Embryonic facial prominence (tissue), 1 donor: ENCODE results near the gene PPT1.
A peak's percentile ranks its signal among the peaks of the same experiment; 100 is the strongest.
"Not testable (repeated sequence)": the region's sequence is repeated elsewhere in the genome, so short reads cannot be mapped to it uniquely, and the experiment has no call there.

ENCODE experiments used
- DNase-seq: peaks from one replicate; pipeline ENCODE4 v3.0.0-alpha.2; 2016; ENCODE audit errors: extremely low spot score

PPT1 gene

DNA sequence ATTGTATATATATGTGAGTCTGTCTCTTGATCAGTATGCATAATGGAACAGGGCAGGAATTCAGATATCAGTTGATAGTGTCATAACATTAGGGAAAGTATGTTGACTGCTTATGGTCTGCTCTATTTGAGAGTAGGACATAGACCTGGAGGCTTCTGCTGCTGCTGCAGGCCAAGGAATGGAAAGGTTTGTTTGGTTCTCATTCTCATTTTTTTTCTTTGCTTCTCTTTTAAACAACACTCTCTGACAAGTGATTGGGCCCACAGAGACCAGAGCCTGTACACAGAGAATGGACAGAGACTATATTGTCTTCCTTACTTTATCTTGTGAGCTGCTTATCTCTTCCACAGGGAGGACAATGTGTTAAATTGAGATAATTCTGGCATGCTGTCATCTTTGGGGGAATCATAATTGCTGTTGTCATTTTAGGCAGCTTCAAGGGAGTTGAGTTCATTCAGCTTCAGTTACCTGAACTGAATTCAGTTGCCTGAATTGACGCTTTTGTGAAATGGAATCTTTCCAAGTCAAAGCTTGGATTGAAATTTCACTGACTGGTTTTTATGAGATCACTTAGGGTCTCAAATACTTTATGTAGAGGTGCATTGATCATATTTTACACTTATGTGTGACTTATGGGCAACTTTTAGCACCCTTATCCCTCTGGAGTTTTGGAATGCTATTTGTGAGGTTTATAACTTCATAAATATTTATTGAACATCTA, 39.6 kb downstream of the PPT1 start:
- DNase-seq = no peak

DNA sequence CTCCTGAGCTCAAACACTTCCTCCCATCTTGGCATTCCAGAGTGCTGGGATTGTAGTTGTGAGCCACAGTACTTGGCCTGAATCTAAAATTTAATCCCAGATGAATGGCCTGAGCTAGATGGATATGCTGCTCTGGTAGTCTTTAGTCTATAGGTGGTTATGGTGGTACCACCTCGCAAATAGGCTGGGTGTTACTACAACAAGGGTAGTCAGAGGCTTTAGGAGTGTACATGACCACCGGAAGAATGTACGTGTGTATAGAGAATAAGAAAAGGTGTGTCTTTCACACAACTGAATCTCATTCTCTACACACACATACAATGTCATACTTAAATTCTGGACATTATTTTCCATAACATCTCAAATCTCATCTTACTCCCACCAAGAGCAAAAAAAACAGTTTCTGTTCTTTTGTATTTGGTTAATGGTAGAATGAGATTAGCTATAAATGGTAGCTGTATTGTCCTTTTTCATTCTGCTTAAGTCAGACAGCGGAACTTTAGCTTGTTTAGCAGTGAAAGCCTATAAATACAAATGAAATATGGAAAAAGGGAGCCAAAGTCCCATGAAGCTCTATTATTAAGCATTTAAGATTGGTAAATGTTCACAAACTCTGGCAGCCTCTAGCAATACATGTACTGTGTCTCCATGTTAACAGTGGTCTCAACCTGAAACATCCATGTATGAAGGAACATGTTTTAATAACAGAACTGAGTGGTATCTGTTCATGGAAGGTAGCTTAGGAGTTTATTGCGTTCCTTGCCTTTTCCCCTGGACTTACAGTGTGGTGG, 40.3 kb downstream of the PPT1 start:
- DNase-seq = no peak

DNA sequence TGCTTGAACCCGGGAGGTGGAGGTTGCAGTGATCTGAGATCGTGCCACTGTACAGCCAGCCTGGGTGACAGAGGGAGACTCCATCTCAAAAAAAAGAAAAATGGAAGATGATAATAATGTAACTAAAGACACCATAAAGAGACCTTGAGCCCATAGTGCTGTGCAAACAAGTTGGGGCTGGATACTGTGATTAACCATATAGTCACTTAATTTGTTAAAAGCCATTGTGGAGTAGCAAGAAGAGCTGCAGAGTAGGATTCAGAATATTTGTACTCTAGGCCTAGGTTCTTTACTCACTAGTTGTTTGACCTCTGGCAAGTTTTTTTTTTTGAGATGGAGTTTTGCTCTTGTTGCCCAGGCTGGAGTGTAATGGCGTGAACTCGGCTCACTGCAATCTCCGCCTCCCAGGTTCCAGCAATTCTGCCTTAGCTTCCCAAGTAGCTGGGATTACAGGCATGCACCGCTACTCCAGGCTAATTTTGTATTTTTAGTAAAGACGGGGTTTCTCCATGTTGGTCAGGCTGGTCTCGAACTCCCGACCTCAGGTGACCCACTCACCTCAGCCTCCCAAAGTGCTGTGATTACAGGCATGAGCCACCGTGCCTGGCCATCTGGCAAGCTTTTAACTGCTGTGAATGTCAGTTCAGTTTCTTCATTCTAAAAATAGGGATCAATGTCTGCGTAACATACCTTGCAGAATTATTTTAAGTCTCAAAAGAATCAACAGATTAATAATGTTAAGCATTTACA, 43.7 kb downstream of the PPT1 start:
- DNase-seq = no peak

DNA sequence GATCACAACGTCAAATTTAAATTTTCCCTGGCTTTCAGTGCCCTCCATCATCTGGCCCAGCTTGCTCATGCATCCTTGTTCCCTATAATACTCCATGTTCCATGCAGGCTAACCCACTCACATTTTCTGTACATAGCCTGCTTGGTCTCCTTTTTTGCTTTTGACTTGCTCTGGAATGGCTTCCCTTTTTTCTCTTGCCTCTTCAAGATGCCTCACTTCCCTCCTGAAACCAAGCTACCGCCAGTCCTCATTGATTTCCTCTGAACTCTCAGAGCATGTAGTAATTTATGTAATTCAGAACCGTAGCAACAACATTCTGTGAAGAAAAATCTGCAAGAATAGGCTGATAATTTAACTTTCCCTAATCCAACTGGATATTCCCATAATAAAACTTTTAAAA, 46.2 kb downstream of the PPT1 start:
- no peak for DNase-seq

DNA sequence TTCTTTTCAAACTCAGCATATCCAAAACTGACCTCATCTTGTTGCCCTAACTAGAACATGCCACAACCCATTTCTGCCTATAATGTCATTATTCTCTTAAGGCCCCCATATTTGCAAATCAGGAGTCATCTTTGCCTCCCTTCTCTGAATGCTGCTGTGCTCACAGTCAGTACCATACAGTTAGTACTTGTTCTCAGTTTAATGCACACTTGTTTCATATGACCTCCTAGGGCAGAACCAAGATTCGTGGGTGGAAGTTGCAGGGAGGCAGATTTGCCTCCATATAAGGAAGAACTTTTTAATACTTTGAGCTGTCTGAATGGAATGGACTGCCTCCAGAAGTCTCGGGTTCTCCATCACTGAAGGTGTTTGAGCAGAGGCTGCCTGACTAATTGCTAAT, 47.3 kb downstream of the PPT1 start:
- DNase-seq = no peak

- no peak for DNase-seq
These were observed 49.3 kb downstream of the PPT1 start for GRCh38 chr1:40047769-40048168.

- DNase-seq = no peak
These were observed 49.8 kb downstream of the PPT1 start for GRCh38 chr1:40047276-40047675.

DNA sequence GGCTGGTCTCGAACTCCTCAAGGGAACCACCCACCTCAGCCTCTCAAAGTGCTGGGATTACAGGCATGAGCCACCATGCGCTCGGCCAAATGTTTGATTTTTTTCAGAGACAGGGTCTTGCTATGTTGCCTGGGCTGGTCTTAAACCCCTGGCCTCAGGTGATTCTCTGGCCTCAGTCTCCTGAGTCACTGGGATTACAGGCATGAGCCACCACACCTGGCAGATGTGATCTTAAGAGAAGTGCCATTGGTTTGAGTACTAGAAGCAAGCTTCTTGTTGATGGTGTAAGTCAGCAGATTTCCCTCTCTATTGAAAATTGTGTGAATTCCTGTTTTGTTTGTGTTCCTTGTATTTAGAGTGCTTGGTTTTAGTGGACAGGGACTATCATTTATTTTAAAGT, 51.3 kb downstream of the PPT1 start:
- DNase-seq = no peak

GRCh38 chr1:40045182-40045581, 51.9 kb downstream of the PPT1 start:
- DNase-seq = no peak

- DNase-seq = no peak
These were observed 52.9 kb downstream of the PPT1 start for GRCh38 chr1:40044110-40044509.

GRCh38 chr1:40042341-40042740, 54.7 kb downstream of the PPT1 start:
- no peak for DNase-seq

GRCh38 chr1:40041466-40041838, 55.6 kb downstream of the PPT1 start:
- DNase-seq = no peak

GRCh38 chr1:40040511-40041465, 56.3 kb downstream of the PPT1 start, which contains the start of gene CAP1:
TSS of gene CAP1 (plus strand) at chr1:40040729. CDS start at chr1:40059347, 18,618 bp downstream.
- peak; percentile 91 for DNase-seq

GRCh38 chr1:40039757-40040510, 57.1 kb downstream of the PPT1 start:
- peak; percentile 13 for DNase-seq

DNA sequence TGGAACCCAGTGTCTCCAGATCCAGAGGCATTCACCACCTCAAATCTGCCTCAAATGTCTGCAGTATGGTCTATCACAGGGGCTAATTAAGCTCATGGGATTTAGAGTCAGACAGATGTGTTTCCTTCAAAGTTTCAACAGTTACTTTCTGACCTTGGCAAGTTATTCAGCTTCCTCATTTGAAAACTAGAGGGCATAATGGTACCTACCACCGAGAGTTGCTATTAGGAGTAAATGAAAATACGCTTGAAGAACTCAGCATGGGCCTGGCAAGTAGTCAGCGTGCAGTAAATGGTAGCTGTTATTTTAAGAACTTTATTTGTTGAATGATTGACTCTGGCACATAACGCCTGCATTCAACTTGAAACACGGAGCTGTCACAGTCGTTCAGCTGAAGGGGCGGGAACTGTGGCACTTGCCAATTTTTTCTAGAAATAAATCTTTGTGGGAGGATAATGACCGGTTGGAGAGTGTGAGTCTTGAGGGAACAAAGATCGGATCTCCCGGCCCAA, 57.8 kb downstream of the PPT1 start:
- peak; percentile 12 for DNase-seq

DNA sequence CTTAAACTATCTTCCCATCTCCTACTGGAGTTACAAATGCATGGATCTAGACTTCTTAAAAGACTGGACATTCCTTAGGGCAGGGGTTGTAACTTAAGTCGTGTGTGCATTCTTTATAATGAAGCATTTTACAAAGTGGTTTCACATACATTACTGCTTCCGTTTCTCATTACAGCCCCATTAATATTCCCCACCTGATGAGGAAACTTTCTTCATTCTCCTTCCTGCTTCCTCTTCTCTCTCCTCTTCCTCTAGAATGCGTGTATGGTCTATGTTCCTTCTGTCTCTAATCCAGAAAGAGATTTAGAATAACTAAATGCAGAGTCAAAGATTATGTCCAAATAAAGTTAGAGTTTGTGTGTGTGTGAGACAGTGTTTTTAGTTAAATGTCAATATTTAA, 58.4 kb downstream of the PPT1 start:
- DNase-seq = no peak

DNA sequence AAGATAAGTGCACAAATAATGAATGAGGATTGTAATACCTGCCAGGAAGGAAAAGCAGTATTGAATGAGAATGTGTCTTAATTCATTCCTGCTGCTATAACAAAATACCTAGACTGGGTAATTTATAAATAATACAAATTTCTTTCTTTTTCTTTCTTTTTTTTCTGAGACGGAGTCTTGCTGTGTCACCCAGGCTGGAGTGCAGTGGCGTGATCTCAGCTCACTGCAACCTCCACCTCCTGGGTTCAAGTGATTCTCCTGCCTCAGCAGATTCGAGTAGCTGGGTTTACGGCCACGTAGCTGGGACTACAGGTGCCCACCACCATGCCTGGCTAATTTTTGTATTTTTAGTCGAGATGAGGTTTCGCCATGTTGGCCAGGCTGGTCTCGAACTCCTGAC, 59.8 kb downstream of the PPT1 start:
- not testable (repeated sequence) for DNase-seq

GRCh38 chr1:40036574-40036973, 60.5 kb downstream of the PPT1 start:
- DNase-seq = no peak

- DNase-seq = no peak
These were observed 62.2 kb downstream of the PPT1 start for GRCh38 chr1:40034869-40035268.

GRCh38 chr1:40032240-40032891, 64.7 kb downstream of the PPT1 start:
- peak; percentile 45 for DNase-seq
